ENCODE data around the gene RNASE11.
A peak's percentile ranks its signal among the peaks of the same experiment; 100 is the strongest.

RNASE11 gene

GRCh38 chr14:20606902-20607242 lies 19.1 kb upstream of the RNASE11 start (continued):
- TF ChIP-seq ZSCAN5A (tag by site-specific recombination; IDR thresholded peaks at IDR 0.05) (no peak), ZNF585B (tag by site-specific recombination; IDR thresholded peaks at IDR 0.05) (no peak), KLF8 (tag by site-specific recombination; IDR thresholded peaks at IDR 0.05) (no peak)

- no peaks in the 10 kb centered on the region for H3K9me3 ChIP-seq (ENCODE audit: control insufficient read depth, insufficient read depth, low read depth, low read length)
- no peaks in the 10 kb centered on the region for H3K36me3 ChIP-seq (ENCODE audit: control insufficient read depth in 2 of 2, insufficient read depth in 1 of 2, low read length in 2 of 2)
- peaks cover 4% of the 10 kb centered on the region; the same call in 1 of the 2 replicates for H3K4me1 ChIP-seq (ENCODE audit: control insufficient read depth, insufficient read depth, low read length)
- POLR2A ChIA-PET, result interaction anchor here (1.5 kb wide), 1 partner anchor 263 kb away, joined by 4 read pairs; the partner anchor contains the start of gene PARP2
- CTCF ChIA-PET, result interaction anchor here (0.6 to 2.8 kb wide), 11 partner anchors 50 to 279 kb away, joined by 3 to 18 read pairs (median 4); partner anchors contain the start of genes APEX1 and OSGEP
- no peak overlapping the region for H3K27ac ChIP-seq (ENCODE audit: extremely low read depth, low read depth, low read length)
- H3K4me3 ChIP-seq (ENCODE audit: low read depth, low read length), result no peak overlapping the region
- TF ChIP-seq SP2 (tag by site-specific recombination; IDR thresholded peaks at IDR 0.05) (no peak), KLF8 (tag by site-specific recombination; IDR thresholded peaks at IDR 0.05) (0 out of 2 replicates have a peak, but pooled peaks have one; percentile 24), ZNF660 (tag by site-specific recombination; IDR thresholded peaks at IDR 0.05) (no peak), ZNF704 (tag by site-specific recombination; IDR thresholded peaks at IDR 0.05) (no peak), ZNF223 (tag by site-specific recombination; IDR thresholded peaks at IDR 0.05) (no peak), PRDM4 (tag by site-specific recombination; IDR thresholded peaks at IDR 0.05) (no peak), ZBTB8A (tag by site-specific recombination; IDR thresholded peaks at IDR 0.05) (peak; percentile 30; the same call in 1 of the 2 replicates), ZNF292 (tag by site-specific recombination; IDR thresholded peaks at IDR 0.05; ENCODE audit: borderline replicate concordance, low read depth) (no peak), RBAK (tag by site-specific recombination; IDR thresholded peaks at IDR 0.05) (no peak), ZNF311 (tag by site-specific recombination; IDR thresholded peaks at IDR 0.05; ENCODE audit: borderline replicate concordance) (no peak), KLF10 (tag by site-specific recombination; IDR thresholded peaks at IDR 0.05) (no peak), ZNF157 (tag by site-specific recombination; IDR thresholded peaks at IDR 0.05) (no peak), ZNF843 (tag by site-specific recombination; IDR thresholded peaks at IDR 0.05) (no peak), HOXA7 (CRISPR knock-in tag; IDR thresholded peaks at IDR 0.05; ENCODE audit: borderline replicate concordance) (no peak), INSM2 (tag by site-specific recombination; IDR thresholded peaks at IDR 0.05) (no peak), ZBTB20 (tag by site-specific recombination; IDR thresholded peaks at IDR 0.05) (no peak), ZSCAN5A (tag by site-specific recombination; IDR thresholded peaks at IDR 0.05) (no peak), FEZF1 (tag by site-specific recombination; IDR thresholded peaks at IDR 0.05) (no peak), ZNF433 (tag by site-specific recombination; IDR thresholded peaks at IDR 0.05; ENCODE audit: low read depth) (no peak), ZNF488 (tag by site-specific recombination; IDR thresholded peaks at IDR 0.05) (no peak), IKZF3 (tag by site-specific recombination; IDR thresholded peaks at IDR 0.05) (peak; percentile 53; the same call in 1 of the 2 replicates), TRIM28 (IDR thresholded peaks at IDR 0.05; ENCODE audit: borderline replicate concordance, low read length) (no peak), PRDM1 (tag by site-specific recombination; IDR thresholded peaks at IDR 0.05) (no peak), ZNF423 (tag by site-specific recombination; IDR thresholded peaks at IDR 0.05) (no peak), ZNF350 (tag by site-specific recombination; IDR thresholded peaks at IDR 0.05) (no peak), GLIS2 (tag by site-specific recombination; IDR thresholded peaks at IDR 0.05) (no peak), ZNF140 (tag by site-specific recombination; IDR thresholded peaks at IDR 0.05) (no peak)
Observed at GRCh38 chr14:20606190-20606901, 18.5 kb upstream of the RNASE11 start.

All from HEK293 (cell line).